ENCODE measurements around the gene C12orf60. TPM values are rescaled to one million over a fixed set of nuclear protein-coding genes. Genes with fewer than 3 reads are reported as not detected.

The C12orf60 gene
- total and polyA plus RNA-seq, 12 donors = 1.2 to 5.8 (median 3.7) TPM

- Histone ChIP-seq H3K4me1 (peaks cover 0 to 30% (median 16%) of the 10 kb centered on the region in 9 donors), H3K27me3 (no peaks in the 10 kb centered on the region), H3K36me3 (peaks cover 0 to 21% (median 0%) of the 10 kb centered on the region in 9 donors), H3K9me3 (peaks cover 0 to 16% (median 5%) of the 10 kb centered on the region in 11 donors), H3K27ac (no peak overlapping the region), H3K4me3 (no peak overlapping the region)
- ATAC-seq (no peak), DNase-seq (no peak)
- intact Hi-C loops (cut with DNase I) = no loop called here
- no peak for TF ChIP-seq CTCF (IDR thresholded peaks at IDR 0.05)
- 89 to 97% methylated on average over 3 of the region's 3 CpGs for WGBS, 2 donors
Measured at GRCh38 chr12:14766649-14767215, 36.7 kb upstream of the C12orf60 start.

GRCh38 chr12:14767617-14768016 is 35.9 kb upstream of the C12orf60 start:
- WGBS, 2 donors = 87 to 92% methylated on average over 1 of the region's 1 CpG
- intact Hi-C loops (cut with DNase I) = no loop called here

GRCh38 chr12:14768823-14769405 is 34.6 kb upstream of the C12orf60 start:
- H3K36me3 ChIP-seq = peaks cover 0 to 16% (median 0%) of the 10 kb centered on the region in 9 donors
- intact Hi-C loops (cut with DNase I) = no loop called here
- H3K27me3 ChIP-seq = no peaks in the 10 kb centered on the region
- ATAC-seq (no peak), DNase-seq (no peak)
- H3K9me3 ChIP-seq = peaks cover 0 to 16% (median 5%) of the 10 kb centered on the region in 11 donors
- H3K4me3 ChIP-seq = peak overlapping the region; percentile 51 to 94 (median 73)
- peaks cover 4 to 46% (median 21%) of the 10 kb centered on the region in 9 donors for H3K4me1 ChIP-seq
- peak overlapping the region in 9 of 10 donors; percentile 89 to 98 (median 94) for H3K27ac ChIP-seq
- 56 to 62% methylated on average over 16 of the region's 16 CpGs for WGBS, 2 donors
- no peak for TF ChIP-seq CTCF (IDR thresholded peaks at IDR 0.05)

More at GRCh38 chr12:14767617-14768016, 35.9 kb upstream of the C12orf60 start:
- no peak for TF ChIP-seq CTCF (IDR thresholded peaks at IDR 0.05)
- H3K4me3 ChIP-seq = no peak overlapping the region
- H3K9me3 ChIP-seq = peaks cover 0 to 16% (median 5%) of the 10 kb centered on the region in 11 donors
- H3K36me3 ChIP-seq = peaks cover 0 to 16% (median 0%) of the 10 kb centered on the region in 9 donors
- ATAC-seq = no peak
- no peak for DNase-seq
- peaks cover 0 to 34% (median 16%) of the 10 kb centered on the region in 9 donors for H3K4me1 ChIP-seq
- no peak overlapping the region for H3K27ac ChIP-seq
- no peaks in the 10 kb centered on the region for H3K27me3 ChIP-seq

GRCh38 chr12:14769466-14769968 is 34.0 kb upstream of the C12orf60 start:
- Histone ChIP-seq H3K27me3 (no peaks in the 10 kb centered on the region), H3K4me1 (peaks cover 4 to 48% (median 22%) of the 10 kb centered on the region in 9 donors), H3K27ac (peak overlapping the region in 9 of 10 donors; percentile 89 to 98 (median 94)), H3K36me3 (peaks cover 0 to 16% (median 0%) of the 10 kb centered on the region in 9 donors), H3K9me3 (peaks cover 0 to 16% (median 5%) of the 10 kb centered on the region in 11 donors), H3K4me3 (peak overlapping the region; percentile 51 to 94 (median 73))
- DNase-seq (peak; percentile 17 to 30), ATAC-seq (peak in 7 of 8 donors; percentile 2 to 23 (median 15))
- 4 to 10% methylated on average over 26 of the region's 26 CpGs for WGBS, 2 donors
- TF ChIP-seq CTCF (IDR thresholded peaks at IDR 0.05) = no peak
- intact Hi-C loops (cut with DNase I) = no loop called here
